SK-N-SH (cell line): ENCODE data around the gene SLC25A10. TPM values are rescaled to one million over a fixed set of nuclear protein-coding genes. Genes with fewer than 3 reads are reported as not detected.

ENCODE experiments used
- CTCF ChIA-PET: fragments of 300-600, 350-600 bp; formaldehyde crosslinking; extraction: SDS; loops from one replicate; lab custom pipeline; 2021; lab: Yijun Ruan, JAX
- POLR2A ChIA-PET: fragments of 350-600 bp; sonication (Branson Sonifier 250); formaldehyde crosslinking; extraction: SDS; loops from one replicate; lab custom pipeline; 2020; ENCODE audit warnings: antibody characterized with exemption, inconsistent platforms; lab: Yijun Ruan, JAX
- DNase-seq: peaks from one replicate; pipeline ENCODE4 v3.0.0; 2012
- H2AFZ ChIP-seq: fragments of 200-600 bp; sonication (generic); 2 replicates; pipeline ENCODE4 v1.8.1; 2016; ENCODE audit warnings: antibody characterized with exemption, mild to moderate bottlenecking, low read depth
- H3F3A ChIP-seq: fragments of 200-600 bp; sonication (generic); replicated peaks from 2 replicates; pipeline ENCODE3; 2016; ENCODE audit warnings: antibody characterized with exemption, mild to moderate bottlenecking; ENCODE audit not compliant: insufficient read depth
- H3K27ac ChIP-seq, 2 experiments: fragments of 200-500 bp in 1 of 2; fragments of 200-600 bp in 1 of 2; sonication (Bioruptor generic) in 1 of 2; sonication (generic), shearing (Covaris generic) in 1 of 2; 2 replicates each; pipeline versions ENCODE4 v1.5.1 to v1.6.1; 2014 to 2016; ENCODE audit warnings: low read depth in 2 of 2, inconsistent platforms in 1 of 2, low read length in 1 of 2, mild to moderate bottlenecking in 1 of 2, mixed read lengths in 1 of 2
- H3K27me3 ChIP-seq: fragments of 200-600 bp; sonication (generic), shearing (Covaris generic); 2 replicates; pipeline ENCODE4 v1.6.1; 2016; ENCODE audit warnings: mixed run types; ENCODE audit not compliant: insufficient read depth
- H3K36me3 ChIP-seq, 2 experiments: fragments of 200-500 bp in 1 of 2; fragments of 200-600 bp in 1 of 2; sonication (Bioruptor generic) in 1 of 2; sonication (generic) in 1 of 2; replicated peaks in 1 of 2; 2 replicates each; pipeline versions ENCODE3 to v1.5.1; 2014 to 2016; ENCODE audit warnings: low read length in 1 of 2, mild to moderate bottlenecking in 1 of 2; ENCODE audit not compliant: insufficient read depth in 2 of 2, control insufficient read depth in 1 of 2
- H3K4me1 ChIP-seq, 2 experiments: fragments of 200-500 bp in 1 of 2; fragments of 200-600 bp in 1 of 2; sonication (Bioruptor generic) in 1 of 2; sonication (generic), shearing (Covaris generic) in 1 of 2; 2 replicates each; pipeline versions ENCODE4 v1.5.1 to v1.6.1; 2014 to 2016; ENCODE audit warnings: low read depth in 1 of 2, low read length in 1 of 2, mixed run types in 1 of 2; ENCODE audit not compliant: insufficient read depth in 2 of 2, control insufficient read depth in 1 of 2
- H3K4me2 ChIP-seq: fragments of 200-600 bp; sonication (generic), shearing (Covaris generic); 2 replicates; pipeline ENCODE4 v1.6.1; 2017; ENCODE audit warnings: mixed run types
- H3K4me3 ChIP-seq, 2 experiments: fragments of 200-500 bp in 1 of 2; fragments of 200-600 bp in 1 of 2; sonication (Bioruptor generic) in 1 of 2; sonication (generic), shearing (Covaris generic) in 1 of 2; 2 replicates each; pipeline versions ENCODE4 v1.5.1 to v1.8.1; 2014 to 2016; ENCODE audit warnings: low read depth in 2 of 2, inconsistent platforms in 1 of 2, low read length in 1 of 2, mild to moderate bottlenecking in 1 of 2, mixed read lengths in 1 of 2, moderate library complexity in 1 of 2
- H3K79me2 ChIP-seq: fragments of 200-600 bp; sonication (generic); 2 replicates; pipeline ENCODE4 v1.8.1; 2017; ENCODE audit warnings: mild to moderate bottlenecking; ENCODE audit not compliant: insufficient read depth
- H3K9ac ChIP-seq: fragments of 200-600 bp; sonication (generic); 2 replicates; pipeline ENCODE4 v1.6.1; 2017; ENCODE audit warnings: mixed run types
- H3K9me2 ChIP-seq: fragments of 200-600 bp; sonication (generic); 2 replicates; pipeline ENCODE4 v1.6.1; 2017; ENCODE audit warnings: mixed run types
- H3K9me3 ChIP-seq: fragments of 200-600 bp; sonication (generic); 2 replicates; pipeline ENCODE4 v1.6.1; 2017; ENCODE audit warnings: mixed run types, mild to moderate bottlenecking, moderate library complexity
- H4K20me1 ChIP-seq: fragments of 200-600 bp; sonication (generic); 2 replicates; pipeline ENCODE4 v1.6.1; 2017; ENCODE audit warnings: mild to moderate bottlenecking, mixed run types; ENCODE audit not compliant: insufficient read depth
- CHD2 ChIP-seq: fragments of 150-350 bp; IDR thresholded peaks from 2 replicates; pipeline ENCODE4 v1.6.1; 2018; ENCODE audit warnings: low read length; ENCODE audit not compliant: partially characterized antibody
- CTCF ChIP-seq: fragments of 200-600 bp; sonication (generic); IDR thresholded peaks from 2 replicates; pipeline ENCODE4 v1.6.1; 2017; ENCODE audit warnings: antibody characterized with exemption, mild to moderate bottlenecking, moderate library complexity
- MXI1 ChIP-seq: IDR thresholded peaks from 2 replicates; pipeline ENCODE4 v1.6.1; 2012; ENCODE audit warnings: mild to moderate bottlenecking, low read depth, low read length, improper control_type of control experiment
- NRF1 ChIP-seq: IDR thresholded peaks from 2 replicates; pipeline ENCODE4 v1.6.1; 2012; ENCODE audit warnings: low read depth, mild to moderate bottlenecking, low read length
- POLR2AphosphoS5 ChIP-seq: IDR thresholded peaks from 2 replicates; pipeline ENCODE4 v1.6.1; 2012; ENCODE audit warnings: low read depth, low read length
- RAD21 ChIP-seq: IDR thresholded peaks from 2 replicates; pipeline ENCODE4 v1.6.1; 2012; ENCODE audit warnings: mild to moderate bottlenecking, low read length
- REST ChIP-seq: IDR thresholded peaks from 2 replicates; pipeline ENCODE4 v1.6.1; 2012; ENCODE audit warnings: mild to moderate bottlenecking, low read depth, low read length, moderate library complexity
- SIN3A ChIP-seq: IDR thresholded peaks from 2 replicates; pipeline ENCODE4 v1.6.1; 2012; ENCODE audit warnings: low read depth, mild to moderate bottlenecking, low read length, moderate library complexity, borderline replicate concordance
- SMC3 ChIP-seq: IDR thresholded peaks from 2 replicates; pipeline ENCODE4 v1.6.1; 2012; ENCODE audit warnings: low read depth, low read length, improper control_type of control experiment
- WGBS: methylation state at CpG from one replicate; pipeline ENCODE4 v1.1.6; 2017; ENCODE audit warnings: low lambda C conversion rate; 5-methylcytosine and 5-hydroxymethylcytosine counted together
- polyA plus RNA-seq, 3 experiments: library from polyadenylated mRNA; depleted of rRNA; stranded (reverse); fragments of >200 nt; gene quantifications; 2 replicates each; pipeline ENCODE4 v1.2.3, GENCODE V29; 2012

SLC25A10 gene
- polyA plus RNA-seq, 1 of the 3 experiments (the other 2 are of a cell fraction), result 34.7 TPM

GRCh38 chr17:81733507-81734404 is 21.7 kb downstream of the SLC25A10 start:
- peak overlapping the region; percentile 11; the same call in 1 of the 2 replicates for H2AFZ ChIP-seq

More at GRCh38 chr17:81733507-81734404, 21.7 kb downstream of the SLC25A10 start:
- Histone ChIP-seq H3K36me3 (no peaks in the 10 kb centered on the region), H3K4me3 (no peak overlapping the region; a peak in 1 of 4 replicates), H3K4me1 (peaks cover 0 to 5% of the 10 kb centered on the region in 2 experiments; a peak in 1 of 4 replicates), H4K20me1 (no peaks in the 10 kb centered on the region), H3K79me2 (no peaks in the 10 kb centered on the region), H3K9me3 (no peaks in the 10 kb centered on the region), H3K9me2 (no peaks in the 10 kb centered on the region), H3F3A (peaks cover 12% of the 10 kb centered on the region), H3K9ac (no peak overlapping the region), H3K27ac (no peak overlapping the region), H3K27me3 (no peaks in the 10 kb centered on the region; the same call in 1 of the 2 replicates), H3K4me2 (no peak overlapping the region)
- ChIA-PET POLR2A (interaction anchor here (0.6 to 1.9 kb wide), 2 partner anchors 123 to 136 kb away, joined by 3 to 4 read pairs; no protein-coding TSS in a partner anchor), CTCF (interaction anchor here (0.6 to 4.1 kb wide), 30 partner anchors 10 to 287 kb away, joined by 3 to 60 read pairs (median 4); partner anchors contain the start of genes ALYREF, ANAPC11, ARHGDIA and PPP1R27)
- TF ChIP-seq POLR2AphosphoS5 (no peak), NRF1 (0 out of 2 replicates have a peak, but pooled peaks have one; percentile 1), CHD2 (no peak), RAD21 (peak; percentile 100), SIN3A (peak; percentile 81; the same call in 1 of the 2 replicates), SMC3 (peak; percentile 93), CTCF (peak; percentile 96), MXI1 (peak; percentile 69), REST (peak; percentile 53; the same call in 1 of the 2 replicates)
- WGBS, result 23% methylated on average over 17 of the region's 32 CpGs
- peak; percentile 100 for DNase-seq
